HCT116 (cell line): ENCODE measurements around the gene KCTD1. TPM values are rescaled to one million over a fixed set of nuclear protein-coding genes. Genes with fewer than 3 reads are reported as not detected.

Experiments
- ATAC-seq: fragments of 200-7000 bp; cut with Tn5 transposase; 2 replicates; pipeline ENCODE4 v1.9.1; 2020; ENCODE audit warnings: mild to moderate bottlenecking, moderate library complexity
- BruUV-seq: library from RNA; stranded (reverse); fragments of 400-500 nt; replicated peaks from 2 replicates; lab custom pipeline; 2021; lab: Mats Ljungman, UMichigan
- CTCF ChIA-PET: fragments of 300-600 bp; sonication (Branson Sonifier 250); formaldehyde crosslinking; loops from one replicate; lab custom pipeline; 2021; ENCODE audit warnings: antibody characterized with exemption; lab: Charles Lee
- POLR2A ChIA-PET: fragments of 300-600, 350-600 bp; sonication (Branson Sonifier 250); formaldehyde crosslinking; loops from one replicate; lab custom pipeline; 2021; ENCODE audit warnings: antibody characterized with exemption; lab: Charles Lee
- RAD21 ChIA-PET, 2 experiments: fragments of 300-600 bp; sonication (Branson Sonifier 250); formaldehyde crosslinking; loops; one replicate each; lab custom pipeline; 2023; ENCODE audit warnings: low total read pairs in 2 of 2; ENCODE audit not compliant: uncharacterized antibody in 2 of 2, unreplicated experiment in 2 of 2, low non-redundant PET in 1 of 2; lab: Charles Lee
- DNase-seq: peaks from one replicate; pipeline ENCODE4 v3.0.0-alpha.2; 2010; ENCODE audit warnings: low read depth, low spot score
- H2AFZ ChIP-seq: fragments of 200-600 bp; shearing (Covaris generic), sonication (generic); 2 replicates; pipeline ENCODE4 v1.6.1; 2017; ENCODE audit warnings: low read depth, mixed run types, mixed read lengths, antibody characterized with exemption, low read length; ENCODE audit not compliant: poor library complexity, severe bottlenecking
- H3K27ac ChIP-seq: 2 replicates; pipeline ENCODE4 v1.5.1; 2012; ENCODE audit warnings: low read depth, low read length
- H3K27me3 ChIP-seq: fragments of 200-600 bp; sonication (generic); 2 replicates; pipeline ENCODE4 v1.6.1; 2016; ENCODE audit warnings: mixed run types, low read length, mixed read lengths; ENCODE audit not compliant: insufficient read depth
- H3K36me3 ChIP-seq, 2 experiments: fragments of 200-500 bp in 1 of 2; fragments of 200-600 bp in 1 of 2; sonication (Bioruptor generic) in 1 of 2; sonication (generic) in 1 of 2; 2 replicates each; pipeline versions ENCODE4 v1.5.1 to v1.6.1; 2014 to 2016; ENCODE audit warnings: low read length in 2 of 2, inconsistent platforms in 1 of 2, mixed read lengths in 1 of 2, mixed run types in 1 of 2; ENCODE audit not compliant: insufficient read depth in 2 of 2, control insufficient read depth in 1 of 2
- H3K4me1 ChIP-seq, 2 experiments: fragments of 200-600 bp in 1 of 2; sonication (generic) in 1 of 2; 2 replicates each; pipeline versions ENCODE4 v1.5.1 to v1.6.1; 2012 to 2017; ENCODE audit warnings: low read length in 2 of 2, inconsistent platforms in 1 of 2, mild to moderate bottlenecking in 1 of 2, mixed read lengths in 1 of 2, mixed run types in 1 of 2, moderate library complexity in 1 of 2; ENCODE audit not compliant: insufficient read depth in 2 of 2, control insufficient read depth in 1 of 2
- H3K4me2 ChIP-seq: fragments of 200-600 bp; sonication (generic); 2 replicates; pipeline ENCODE4 v1.6.1; 2017; ENCODE audit warnings: mixed run types, low read length, mixed read lengths
- H3K4me3 ChIP-seq, 2 experiments: fragments of 200-600 bp in 1 of 2; sonication (generic) in 1 of 2; replicated peaks in 1 of 2; 2 replicates each; pipeline ENCODE4 v1.5.1; 2011 to 2016; ENCODE audit warnings: low read length in 2 of 2, control low read depth in 1 of 2, low read depth in 1 of 2, mild to moderate bottlenecking in 1 of 2, mixed read lengths in 1 of 2, mixed run types in 1 of 2
- H3K79me2 ChIP-seq: fragments of 200-600 bp; sonication (generic); 2 replicates; pipeline ENCODE4 v1.6.1; 2017; ENCODE audit warnings: mild to moderate bottlenecking, mixed run types, low read length, moderate library complexity, mixed read lengths; ENCODE audit not compliant: insufficient read depth
- H3K9ac ChIP-seq: fragments of 200-600 bp; sonication (generic); 2 replicates; pipeline ENCODE4 v1.6.1; 2016; ENCODE audit warnings: low read length, mixed read lengths
- H3K9me2 ChIP-seq: fragments of 200-600 bp; sonication (generic), shearing (Covaris generic); 2 replicates; pipeline ENCODE4 v1.6.1; 2017; ENCODE audit warnings: mixed run types, mild to moderate bottlenecking, moderate library complexity; ENCODE audit not compliant: insufficient read depth
- H3K9me3 ChIP-seq, 2 experiments: fragments of 200-500 bp in 1 of 2; fragments of 200-600 bp in 1 of 2; sonication (Bioruptor generic) in 1 of 2; sonication (generic) in 1 of 2; 2 replicates each; pipeline ENCODE4 v1.6.1; 2014 to 2017; ENCODE audit warnings: low read length in 2 of 2, mixed read lengths in 2 of 2, inconsistent platforms in 1 of 2, low read depth in 1 of 2, mild to moderate bottlenecking in 1 of 2, mixed run types in 1 of 2, moderate library complexity in 1 of 2; ENCODE audit not compliant: control insufficient read depth in 1 of 2, insufficient read depth in 1 of 2
- H4K20me1 ChIP-seq: fragments of 200-600 bp; sonication (generic), shearing (Covaris generic); 2 replicates; pipeline ENCODE4 v1.6.1; 2017; ENCODE audit warnings: mixed run types, mild to moderate bottlenecking, moderate library complexity; ENCODE audit not compliant: insufficient read depth
- ATF3 ChIP-seq: IDR thresholded peaks from 2 replicates; pipeline ENCODE4 v1.6.1; 2012
- CBX3 ChIP-seq: IDR thresholded peaks from 2 replicates; pipeline ENCODE4 v1.6.1; 2012; ENCODE audit warnings: low read depth
- CTCF ChIP-seq, 3 experiments: fragments of 200-600 bp in 1 of 3; sonication (generic) in 1 of 3; IDR thresholded peaks in 2 of 3; conservative IDR thresholded peaks in 1 of 3; 2 replicates each; pipeline ENCODE4 v1.5.1; 2012 to 2017; ENCODE audit warnings: low read depth in 2 of 3, low read length in 2 of 3, antibody characterized with exemption in 1 of 3, borderline replicate concordance in 1 of 3, control low read depth in 1 of 3, mild to moderate bottlenecking in 1 of 3, mixed read lengths in 1 of 3, mixed run types in 1 of 3, moderate library complexity in 1 of 3; ENCODE audit not compliant: insufficient read depth in 1 of 3
- EGR1 ChIP-seq: IDR thresholded peaks from 2 replicates; pipeline ENCODE4 v1.6.1; 2012; ENCODE audit warnings: low read depth
- ELF1 ChIP-seq: IDR thresholded peaks from 2 replicates; pipeline ENCODE4 v1.6.1; 2012; ENCODE audit warnings: low read depth, borderline replicate concordance
- EZH2phosphoT487 ChIP-seq: fragments of 200-600 bp; IDR thresholded peaks from 2 replicates; pipeline ENCODE4 v1.6.1; 2018; ENCODE audit warnings: antibody characterized with exemption, borderline replicate concordance
- JUND ChIP-seq: IDR thresholded peaks from 2 replicates; pipeline ENCODE4 v1.6.1; 2012
- POLR2A ChIP-seq: IDR thresholded peaks from 2 replicates; pipeline ENCODE4 v1.7.0; 2011; ENCODE audit warnings: borderline replicate concordance; ENCODE audit not compliant: insufficient read depth, insufficient read length; ENCODE audit errors: extremely low read depth
- RAD21 ChIP-seq: IDR thresholded peaks from 2 replicates; pipeline ENCODE4 v1.6.1; 2012; ENCODE audit warnings: low read depth, mild to moderate bottlenecking
- SIN3A ChIP-seq: IDR thresholded peaks from 2 replicates; pipeline ENCODE4 v1.6.1; 2012; ENCODE audit warnings: low read depth
- SP1 ChIP-seq: IDR thresholded peaks from 2 replicates; pipeline ENCODE4 v1.6.1; 2012; ENCODE audit warnings: low read depth
- SRF ChIP-seq: IDR thresholded peaks from 2 replicates; pipeline ENCODE4 v1.6.1; 2012; ENCODE audit warnings: low read depth
- TCF7L2 ChIP-seq: IDR thresholded peaks from 2 replicates; pipeline ENCODE4 v1.7.0; 2011; ENCODE audit warnings: borderline replicate concordance, inconsistent platforms; ENCODE audit not compliant: insufficient read depth, insufficient read length; ENCODE audit errors: extremely low read depth
- YY1 ChIP-seq: IDR thresholded peaks from 2 replicates; pipeline ENCODE4 v1.6.1; 2011; ENCODE audit warnings: low read length, low read depth, moderate library complexity, mild to moderate bottlenecking; ENCODE audit not compliant: insufficient replicate concordance; ENCODE audit errors: extremely low read depth
- ZBTB33 ChIP-seq: IDR thresholded peaks from 2 replicates; pipeline ENCODE4 v1.6.1; 2011; ENCODE audit warnings: mild to moderate bottlenecking, low read length, moderate library complexity; ENCODE audit not compliant: insufficient replicate concordance; ENCODE audit errors: extremely low read depth
- ZFX ChIP-seq: fragments of 450-650 bp; IDR thresholded peaks from 2 replicates; pipeline ENCODE4 v1.6.1; 2017
- ZNF274 ChIP-seq: fragments of 200-500 bp; sonication (Bioruptor generic); IDR thresholded peaks from 2 replicates; pipeline ENCODE4 v1.6.1; 2014; ENCODE audit warnings: mild to moderate bottlenecking, low read depth, low read length, inconsistent platforms
- intact Hi-C: fragments of 100-400 bp; cut with micrococcal nuclease; formaldehyde crosslinking; loops from 2 replicates; pipeline ENCODE4 v1.10.0; 2022
- total RNA-seq: library from RNA; stranded (reverse); gene quantifications from one replicate; pipeline ENCODE4 v1.2.1, GENCODE V29; 2021; ENCODE audit not compliant: unreplicated experiment

The KCTD1 gene
- total RNA-seq, 1 experiment from 2014 or later: 16.8 TPM

GRCh38 chr18:26464128-26465011, 84.0 kb downstream of the KCTD1 start:
- Histone ChIP-seq H3K9me3 (no peaks in the 10 kb centered on the region), H2AFZ (no peak overlapping the region), H4K20me1 (no peaks in the 10 kb centered on the region), H3K4me3 (no peak overlapping the region), H3K9ac (no peak overlapping the region), H3K79me2 (no peaks in the 10 kb centered on the region), H3K4me2 (no peak overlapping the region), H3K27ac (no peak overlapping the region), H3K36me3 (no peaks in the 10 kb centered on the region), H3K4me1 (peaks cover 12 to 23% of the 10 kb centered on the region in 2 experiments; a peak in 3 of 4 replicates), H3K9me2 (no peaks in the 10 kb centered on the region), H3K27me3 (no peaks in the 10 kb centered on the region)
- no peak for DNase-seq
- intact Hi-C loops: no loop called here
- POLR2A ChIA-PET: no interaction called here
- RAD21 ChIA-PET: no interaction called here
- no TSS peak for BruUV-seq
- CTCF ChIA-PET: no interaction called here
- no peak for ATAC-seq
- TF ChIP-seq SRF (no peak), ZFX (no peak), CBX3 (no peak), RAD21 (no peak), TCF7L2 (no peak), ZNF274 (no peak)

- no peaks in the 10 kb centered on the region for H3K9me2 ChIP-seq
- no peak overlapping the region for H3K4me3 ChIP-seq
- no peak for TF ChIP-seq ZFX
- TF ChIP-seq YY1: no peak
- TF ChIP-seq CBX3: no peak
- no peak for TF ChIP-seq CTCF (IDR thresholded peaks at IDR 0.05 in 2 of 3, conservative IDR thresholded peaks at IDR 0.05 in 1 of 3; ENCODE audit: borderline replicate concordance in 1 of 3, insufficient read depth in 1 of 3, low read depth in 2 of 3, low read length in 2 of 3)
- no peak for TF ChIP-seq EGR1
- no peak for TF ChIP-seq ELF1
- no peak for TF ChIP-seq ATF3
- TF ChIP-seq ZBTB33: no peak
- TF ChIP-seq SP1: no peak
- TF ChIP-seq EZH2phosphoT487: no peak
- no peak for TF ChIP-seq POLR2A
- TF ChIP-seq SIN3A: no peak
- TF ChIP-seq JUND: no peak
- no peaks in the 10 kb centered on the region for H3K36me3 ChIP-seq
- CTCF ChIA-PET: no interaction called here
- peaks cover 4 to 19% of the 10 kb centered on the region in 2 experiments; a peak in 3 of 4 replicates for H3K4me1 ChIP-seq
- RAD21 ChIA-PET: no interaction called here
- ATAC-seq (no peak), DNase-seq (no peak)
- no peaks in the 10 kb centered on the region for H3K79me2 ChIP-seq
- POLR2A ChIA-PET: no interaction called here
- no peak overlapping the region for H2AFZ ChIP-seq
- intact Hi-C loops: no loop called here
- H3K9ac ChIP-seq: no peak overlapping the region
- no peaks in the 10 kb centered on the region for H4K20me1 ChIP-seq
- no peak overlapping the region for H3K4me2 ChIP-seq
- no peaks in the 10 kb centered on the region for H3K9me3 ChIP-seq
- no peaks in the 10 kb centered on the region for H3K27me3 ChIP-seq
- H3K27ac ChIP-seq: no peak overlapping the region
- no TSS peak for BruUV-seq
Observed at GRCh38 chr18:26462355-26462754, 86.0 kb downstream of the KCTD1 start.
